Ascending aorta (tissue), 2 donors: Measurements from ENCODE around the gene SLC12A8. TPM values are rescaled to one million over a fixed set of nuclear protein-coding genes. Genes with fewer than 3 reads are reported as not detected.

Experiments
- DNase-seq, 2 donors: peaks; one replicate each; pipeline ENCODE4 v3.0.0-alpha.2; 2019; ENCODE audit warnings: low spot score in 2 of 2
- H3K27ac ChIP-seq, 2 donors: fragments of 200-600 bp; sonication (generic); one replicate each; pipeline ENCODE4 v1.5.1; 2016 to 2017; ENCODE audit warnings: mild to moderate bottlenecking in 1 of 2
- H3K27me3 ChIP-seq: fragments of 200-600 bp; sonication (generic); one replicate; pipeline ENCODE4 v1.5.1; 2017
- H3K36me3 ChIP-seq, 2 donors: fragments of 200-600 bp; sonication (generic); one replicate each; pipeline ENCODE4 v1.5.1; 2016
- H3K4me1 ChIP-seq, 2 donors: fragments of 200-600 bp; sonication (generic); one replicate each; pipeline ENCODE4 v1.5.1; 2016 to 2017; ENCODE audit warnings: mild to moderate bottlenecking in 1 of 2
- H3K4me3 ChIP-seq, 2 donors: fragments of 200-600 bp; sonication (generic); one replicate each; pipeline ENCODE4 v1.5.1; 2016 to 2017; ENCODE audit warnings: mild to moderate bottlenecking in 1 of 2
- H3K9me3 ChIP-seq, 2 donors: fragments of 200-600 bp; sonication (generic); one replicate each; pipeline ENCODE4 v1.5.1; 2016
- intact Hi-C: fragments of 100-400 bp; cut with DNase I; formaldehyde crosslinking; loops from one replicate; pipeline ENCODE4 v1.15.1; 2023
- total RNA-seq: library from RNA; depleted of rRNA; stranded (reverse); fragments of >200 nt; gene quantifications from one replicate; pipeline ENCODE4 v1.1.0, GENCODE V29; 2016
- TF ChIP-seq, protein P1 (sequence below), 3 experiments: fragments of 200-600 bp in 2 of 3; fragments of 450-650 bp in 1 of 3; sonication (generic) in 2 of 3; IDR thresholded peaks; one replicate each; pipeline ENCODE4 v1.5.1; 2016 to 2019; ENCODE audit warnings: antibody characterized with exemption in 3 of 3, mild to moderate bottlenecking in 1 of 3, moderate library complexity in 1 of 3

SLC12A8 gene
- total RNA-seq, 1 donor from 2014 or later: not detected

DNA sequence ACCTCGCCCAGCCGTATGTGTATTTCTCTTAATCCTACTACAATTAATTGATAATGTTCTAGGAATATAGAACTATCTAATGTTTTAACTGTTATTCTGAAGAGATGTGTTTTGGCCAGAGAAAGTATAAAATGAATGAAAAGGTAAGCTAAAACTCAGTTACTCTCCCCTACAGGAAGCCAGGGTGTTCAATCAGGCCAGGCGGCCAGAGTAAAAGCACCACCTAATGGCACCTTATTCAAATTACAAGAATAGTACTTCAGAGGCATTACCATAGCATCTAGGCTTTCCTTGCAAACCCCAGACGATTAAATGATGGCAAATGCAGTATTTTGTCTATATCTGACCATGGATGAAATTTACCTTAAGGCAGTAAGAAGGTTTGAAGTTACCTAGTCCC, 10.4 kb downstream of the SLC12A8 start:
- TF ChIP-seq, protein P1, sequence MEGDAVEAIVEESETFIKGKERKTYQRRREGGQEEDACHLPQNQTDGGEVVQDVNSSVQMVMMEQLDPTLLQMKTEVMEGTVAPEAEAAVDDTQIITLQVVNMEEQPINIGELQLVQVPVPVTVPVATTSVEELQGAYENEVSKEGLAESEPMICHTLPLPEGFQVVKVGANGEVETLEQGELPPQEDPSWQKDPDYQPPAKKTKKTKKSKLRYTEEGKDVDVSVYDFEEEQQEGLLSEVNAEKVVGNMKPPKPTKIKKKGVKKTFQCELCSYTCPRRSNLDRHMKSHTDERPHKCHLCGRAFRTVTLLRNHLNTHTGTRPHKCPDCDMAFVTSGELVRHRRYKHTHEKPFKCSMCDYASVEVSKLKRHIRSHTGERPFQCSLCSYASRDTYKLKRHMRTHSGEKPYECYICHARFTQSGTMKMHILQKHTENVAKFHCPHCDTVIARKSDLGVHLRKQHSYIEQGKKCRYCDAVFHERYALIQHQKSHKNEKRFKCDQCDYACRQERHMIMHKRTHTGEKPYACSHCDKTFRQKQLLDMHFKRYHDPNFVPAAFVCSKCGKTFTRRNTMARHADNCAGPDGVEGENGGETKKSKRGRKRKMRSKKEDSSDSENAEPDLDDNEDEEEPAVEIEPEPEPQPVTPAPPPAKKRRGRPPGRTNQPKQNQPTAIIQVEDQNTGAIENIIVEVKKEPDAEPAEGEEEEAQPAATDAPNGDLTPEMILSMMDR (IDR thresholded peaks at IDR 0.05): no peak
- intact Hi-C loops: no loop called here
- Histone ChIP-seq H3K4me1 (no peaks in the 10 kb centered on the region), H3K36me3 (no peaks in the 10 kb centered on the region), H3K27ac (no peak overlapping the region), H3K27me3 (no peaks in the 10 kb centered on the region), H3K4me3 (no peak overlapping the region), H3K9me3 (no peaks in the 10 kb centered on the region)
- no peak for DNase-seq

DNA sequence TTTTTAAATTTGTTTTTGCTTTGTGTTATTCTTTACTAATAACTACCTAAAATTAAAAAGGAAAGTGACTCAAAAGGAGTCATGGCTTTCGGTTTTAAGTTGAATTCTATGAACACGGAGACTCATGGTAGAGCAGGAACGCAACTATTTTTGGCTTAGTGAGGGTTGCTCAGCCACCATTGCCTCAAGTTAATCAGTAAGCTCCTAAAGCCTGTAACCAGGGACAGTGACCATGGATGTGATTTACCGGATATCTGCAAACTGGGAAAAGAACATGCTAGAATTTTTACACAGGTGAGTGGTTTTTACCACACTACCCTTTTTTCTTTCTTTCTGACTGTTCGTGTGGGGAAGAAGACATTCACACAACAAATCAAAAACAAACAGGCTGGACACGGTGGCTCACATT, 11.8 kb downstream of the SLC12A8 start:
- TF ChIP-seq, protein P1 (IDR thresholded peaks at IDR 0.05): no peak
- H3K9me3 ChIP-seq: no peaks in the 10 kb centered on the region
- no peaks in the 10 kb centered on the region for H3K27me3 ChIP-seq
- H3K27ac ChIP-seq: no peak overlapping the region
- H3K36me3 ChIP-seq: no peaks in the 10 kb centered on the region
- H3K4me3 ChIP-seq: no peak overlapping the region
- intact Hi-C loops: no loop called here
- H3K4me1 ChIP-seq: no peaks in the 10 kb centered on the region
- DNase-seq: no peak

DNA sequence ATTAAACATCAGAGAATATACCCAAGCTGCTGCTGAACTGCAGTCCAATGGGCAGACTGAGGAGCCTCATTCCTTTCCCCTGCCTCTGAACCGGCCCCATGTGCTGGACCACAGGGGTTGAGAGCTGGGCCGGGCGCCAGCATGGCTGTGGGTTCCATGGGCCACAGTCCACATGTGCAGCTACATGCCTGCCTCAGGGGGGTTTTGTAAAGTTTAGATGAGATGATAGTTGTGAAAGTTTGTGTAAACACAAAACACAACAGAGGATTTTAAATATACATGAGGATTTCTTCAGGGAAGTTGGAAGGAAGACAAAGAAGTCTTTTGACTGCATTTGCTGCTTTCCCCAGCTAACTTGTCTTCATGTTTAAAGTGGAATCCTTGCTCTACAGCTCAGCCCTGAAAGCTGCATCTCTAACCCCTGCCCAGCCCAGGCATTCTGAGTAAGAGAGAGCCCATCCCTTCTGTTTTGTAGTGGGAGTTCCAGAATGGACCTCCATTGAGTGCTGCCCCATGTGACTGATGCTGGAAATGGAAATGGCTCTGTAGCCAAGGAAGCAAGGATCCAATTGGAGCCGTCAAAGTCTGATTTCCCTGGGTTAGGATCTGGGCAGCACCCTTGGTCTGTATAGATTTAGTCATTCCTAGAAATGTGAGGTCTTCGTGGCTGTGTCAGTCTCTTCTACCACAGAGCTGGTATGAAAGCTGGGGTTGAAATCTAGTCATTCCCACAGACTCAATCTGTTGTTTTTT, 17.5 kb downstream of the SLC12A8 start:
- Histone ChIP-seq H3K4me3 (no peak overlapping the region), H3K36me3 (no peaks in the 10 kb centered on the region), H3K4me1 (no peaks in the 10 kb centered on the region), H3K27me3 (no peaks in the 10 kb centered on the region), H3K27ac (no peak overlapping the region), H3K9me3 (no peaks in the 10 kb centered on the region)
- TF ChIP-seq, protein P1 (IDR thresholded peaks at IDR 0.05): no peak
- no peak for DNase-seq
- intact Hi-C loops: no loop called here

GRCh38 chr3:125194061-125194848, 18.3 kb downstream of the SLC12A8 start:
- H3K27me3 ChIP-seq: no peaks in the 10 kb centered on the region
- H3K4me3 ChIP-seq: no peak overlapping the region
- no peaks in the 10 kb centered on the region for H3K36me3 ChIP-seq
- no peaks in the 10 kb centered on the region for H3K9me3 ChIP-seq
- TF ChIP-seq, protein P1 (IDR thresholded peaks at IDR 0.05): no peak
- H3K4me1 ChIP-seq: no peaks in the 10 kb centered on the region
- DNase-seq: no peak
- H3K27ac ChIP-seq: no peak overlapping the region
- intact Hi-C loops: no loop called here

DNA sequence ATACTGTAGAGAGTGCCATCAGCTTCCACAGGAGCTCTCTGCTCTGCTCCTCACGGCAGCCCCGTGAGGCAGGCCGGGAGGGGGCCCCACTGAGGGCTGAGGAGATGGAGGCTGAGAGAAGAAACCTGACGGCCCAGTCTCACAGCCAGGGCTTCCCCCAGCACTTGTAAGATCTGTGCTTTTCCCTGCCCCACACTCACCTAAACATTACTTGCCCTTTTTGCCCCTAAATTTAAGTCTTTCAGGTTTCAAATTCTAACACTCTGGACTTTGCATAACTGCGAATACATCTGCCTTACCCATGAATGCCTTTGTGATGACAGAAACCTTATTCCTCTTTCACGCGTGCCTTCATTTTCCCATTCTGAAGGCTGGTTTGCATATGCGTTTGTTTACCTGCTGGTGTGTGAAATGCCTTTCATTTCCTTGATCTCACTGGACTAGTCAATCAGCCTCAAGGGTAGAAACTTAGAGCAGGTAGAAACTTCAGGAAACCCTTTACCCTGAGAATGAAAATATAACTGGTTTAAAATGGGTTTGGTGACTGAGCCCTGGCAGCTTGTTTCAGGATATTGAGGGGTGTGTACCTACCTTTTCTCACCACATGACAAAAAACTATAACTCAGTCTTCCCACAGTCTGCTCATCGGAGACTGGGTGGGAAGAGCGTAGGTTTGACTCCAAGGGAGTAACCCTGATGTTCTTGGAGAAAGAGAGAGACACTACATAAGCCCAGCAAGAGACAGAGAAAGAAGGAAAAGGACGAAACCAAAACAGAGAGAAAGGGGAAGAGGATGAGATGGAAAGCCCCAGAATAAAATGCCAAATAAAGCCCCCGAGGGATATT, 20.1 kb downstream of the SLC12A8 start:
- H3K4me3 ChIP-seq: no peak overlapping the region
- no peaks in the 10 kb centered on the region for H3K27me3 ChIP-seq
- H3K4me1 ChIP-seq: no peaks in the 10 kb centered on the region
- no peak overlapping the region for H3K27ac ChIP-seq
- intact Hi-C loops: no loop called here
- TF ChIP-seq, protein P1 (IDR thresholded peaks at IDR 0.05): no peak
- no peak for DNase-seq
- H3K9me3 ChIP-seq: no peaks in the 10 kb centered on the region
- H3K36me3 ChIP-seq: no peaks in the 10 kb centered on the region
